COLO668 (cell line): ENCODE results near the gene FAF2.

ENCODE experiments used
- DNase-seq: peaks from one replicate; lab custom pipeline; 2025; ENCODE audit not compliant: unreplicated experiment; lab: John Stamatoyannopoulos, UW

Gene FAF2

DNA sequence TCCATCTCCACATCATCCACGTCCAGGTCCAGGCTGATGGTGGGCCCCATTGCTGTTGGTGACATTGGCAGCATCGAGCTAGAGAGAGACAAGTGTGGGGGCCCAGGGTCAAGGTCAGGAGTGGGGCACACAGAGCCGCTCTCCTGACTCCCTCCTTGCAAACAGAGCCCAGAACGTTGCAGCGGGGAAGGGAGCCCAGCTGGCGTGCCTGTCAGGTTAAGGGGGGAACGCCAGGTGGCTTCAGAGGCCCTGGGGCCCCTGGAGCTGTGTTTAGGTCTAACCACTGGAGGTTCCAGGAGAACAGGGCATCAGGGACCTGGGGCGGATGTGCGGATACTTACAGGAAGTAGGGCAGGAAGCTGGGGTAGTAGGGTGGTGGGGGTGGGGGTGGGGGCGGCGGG, 81.6 kb downstream of the FAF2 start:
- DNase-seq: no peak

DNA sequence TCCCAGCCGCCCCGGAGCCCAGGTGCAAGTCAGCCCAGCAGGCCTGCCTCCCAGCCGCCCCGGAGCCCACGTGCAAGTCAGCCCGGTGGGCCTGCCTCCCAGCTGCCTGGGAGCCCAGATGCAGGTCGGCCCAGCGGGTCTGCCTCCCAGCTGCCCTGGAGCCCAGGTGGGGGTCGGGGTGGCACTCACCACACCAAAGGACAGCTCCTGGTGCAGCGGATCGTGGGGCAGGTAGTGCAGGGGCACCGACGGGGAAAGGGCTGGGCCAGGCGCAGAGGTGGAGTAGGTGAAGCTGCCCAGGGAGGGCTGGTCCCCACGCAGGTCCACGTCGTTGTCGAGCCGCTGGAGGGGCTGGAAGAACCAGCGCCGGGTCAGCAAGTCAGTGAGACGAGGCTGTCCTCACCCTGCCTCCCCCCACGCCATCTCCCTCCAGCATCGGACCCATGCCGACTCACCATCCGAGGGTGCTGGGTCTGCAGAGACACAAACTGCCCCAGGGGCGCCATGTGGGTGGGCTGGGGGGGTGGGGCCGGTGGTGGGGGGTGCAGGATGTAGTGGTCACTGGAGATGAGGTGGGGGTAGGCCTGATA, 82.3 kb downstream of the FAF2 start:
- no peak for DNase-seq

DNA sequence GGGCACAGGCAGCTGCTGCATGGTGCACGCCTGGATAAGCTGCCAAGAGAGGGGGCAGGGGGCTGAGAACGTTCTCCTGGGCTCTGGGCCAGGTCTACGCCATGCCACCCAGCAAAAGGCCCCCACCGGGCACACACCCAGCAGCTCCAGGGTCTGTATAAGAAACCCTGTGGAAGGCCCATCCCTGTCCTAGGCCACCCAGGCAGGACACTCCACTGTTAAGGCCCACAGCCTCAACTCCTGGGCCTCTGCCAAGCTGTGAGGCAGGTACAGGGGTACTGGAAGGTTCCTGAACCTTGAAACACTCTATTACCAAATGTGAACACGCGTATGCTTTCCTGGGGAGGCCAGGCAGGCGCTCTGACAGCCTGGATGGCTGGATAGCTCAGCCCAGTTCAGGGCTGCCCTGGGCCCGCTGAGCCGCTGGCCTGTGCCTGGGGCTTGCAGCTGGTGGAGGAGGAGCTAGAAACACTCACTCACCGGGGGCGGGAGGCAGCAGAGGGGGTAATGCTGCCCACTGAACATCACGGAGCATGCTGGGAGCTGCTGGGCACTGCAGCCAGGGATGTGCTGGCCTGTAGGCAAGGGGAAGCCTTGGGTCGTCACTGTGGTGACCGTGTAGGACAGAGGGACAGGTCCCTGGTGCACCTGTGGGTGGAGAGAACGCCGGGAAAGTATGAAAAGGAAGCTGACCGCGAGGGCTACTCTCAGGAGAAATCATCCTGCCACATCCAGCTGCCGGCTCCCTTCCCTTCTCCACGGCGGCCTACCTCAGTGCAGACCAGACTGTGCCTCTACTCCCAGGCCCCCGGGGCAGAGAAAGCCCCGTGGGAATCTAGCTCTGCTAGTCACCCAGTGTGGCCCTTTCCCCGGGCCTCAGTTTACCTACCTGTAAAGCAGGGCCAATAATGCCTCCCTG, 83.1 kb downstream of the FAF2 start:
- no peak for DNase-seq

DNA sequence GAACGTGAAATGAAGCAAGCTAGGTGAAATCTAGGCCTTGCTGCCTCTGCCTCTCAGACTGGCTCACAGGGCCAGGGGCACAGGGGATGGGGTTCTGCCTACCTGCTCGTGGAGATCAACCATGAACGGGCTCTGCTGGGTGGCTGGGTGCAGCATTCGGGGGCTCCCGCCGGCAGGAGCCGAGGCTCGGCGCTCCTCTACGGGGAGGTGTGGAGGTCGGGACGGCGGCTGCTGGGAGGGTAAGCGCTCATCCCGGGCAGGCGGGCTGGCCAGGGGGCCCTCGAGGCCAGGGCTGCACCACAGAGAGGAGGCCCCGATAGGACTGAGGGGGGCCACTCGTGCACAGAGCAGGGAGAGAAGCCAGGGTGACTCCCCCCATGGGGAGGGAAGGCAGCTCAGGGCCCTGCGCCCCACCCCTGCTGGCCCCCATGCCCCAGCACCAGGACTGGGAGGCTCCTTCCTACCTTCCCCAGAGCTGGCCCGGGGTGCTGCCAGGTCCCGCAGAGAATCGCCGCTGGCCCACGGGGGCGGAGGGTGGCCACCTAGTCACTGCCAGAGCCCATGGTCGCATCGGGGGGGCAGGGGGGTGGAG, 83.8 kb downstream of the FAF2 start:
- no peak for DNase-seq

DNA sequence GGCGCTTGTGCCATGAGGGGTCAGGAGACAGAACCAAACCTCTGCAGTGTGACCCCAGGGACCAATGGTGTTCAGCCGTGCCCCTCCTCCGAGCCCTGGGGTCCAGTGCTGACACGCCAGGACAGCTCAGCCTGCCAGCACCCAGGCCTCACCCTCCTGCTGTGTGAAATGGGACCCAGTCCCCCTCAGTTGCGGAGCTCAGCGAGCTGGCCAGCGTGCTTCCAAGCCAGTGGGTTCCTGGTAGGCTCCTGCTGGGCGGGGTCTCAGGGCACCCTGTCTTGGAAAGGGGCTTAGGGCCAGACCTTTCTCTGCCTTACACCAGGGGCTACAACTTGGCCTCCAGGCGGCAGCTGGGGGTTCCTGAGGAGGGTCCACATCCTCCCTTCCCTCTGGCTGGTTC, 84.6 kb downstream of the FAF2 start:
- no peak for DNase-seq

DNA sequence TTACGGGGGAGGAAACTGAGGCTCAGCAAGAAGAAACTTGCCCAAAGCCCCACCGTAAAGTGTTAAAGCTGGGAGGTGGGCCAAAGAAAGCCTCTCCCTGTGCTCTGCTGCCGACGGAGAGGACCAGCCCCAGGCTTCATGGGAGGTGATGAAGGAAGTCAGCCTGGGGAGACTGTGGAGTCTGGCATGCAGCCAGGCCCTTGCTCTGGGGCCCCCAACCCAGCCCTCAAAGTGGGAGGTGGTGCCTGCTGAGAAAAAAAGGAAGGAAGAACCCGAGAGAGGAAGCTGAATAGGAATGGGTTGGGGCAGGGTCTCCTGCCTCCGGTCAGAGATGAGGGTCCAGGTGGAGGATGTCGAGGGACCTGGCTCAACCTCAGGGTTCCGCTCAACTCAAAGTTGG, 85.2 kb downstream of the FAF2 start:
- DNase-seq: no peak

DNA sequence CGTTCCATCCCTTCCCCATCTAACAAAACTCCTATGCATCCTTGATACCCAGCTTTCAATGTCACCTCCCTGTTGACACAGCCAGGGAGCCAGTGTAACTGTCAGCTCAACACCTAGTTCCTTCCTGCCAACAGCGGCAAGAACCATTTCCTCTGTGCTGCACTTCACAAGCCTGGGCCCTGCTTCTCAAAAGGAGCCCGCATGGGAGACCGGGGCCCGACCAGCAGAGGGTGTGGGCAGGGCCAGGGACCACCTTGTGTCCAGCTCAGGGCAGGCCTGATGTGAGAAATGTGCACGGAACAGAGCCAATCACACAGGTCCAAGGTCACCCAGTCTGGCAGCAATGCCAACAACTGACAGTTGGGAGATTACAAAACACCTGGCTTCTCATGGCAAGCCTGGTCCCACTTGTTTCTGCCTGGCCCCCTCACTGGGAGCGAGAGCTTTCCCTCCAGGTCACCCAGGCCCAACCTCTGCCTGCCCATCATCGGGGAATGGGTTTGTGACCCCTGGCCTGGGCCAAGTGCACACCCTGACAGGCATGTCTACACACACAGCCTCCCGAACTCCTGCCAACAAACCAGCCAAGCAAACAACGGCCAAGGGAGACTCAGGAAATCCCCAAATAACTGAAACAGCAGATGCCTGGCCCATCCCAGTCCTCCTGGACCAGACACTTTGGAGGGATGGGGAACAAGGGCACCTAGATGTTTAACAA, 85.9 kb downstream of the FAF2 start:
- DNase-seq: peak; percentile 13

DNA sequence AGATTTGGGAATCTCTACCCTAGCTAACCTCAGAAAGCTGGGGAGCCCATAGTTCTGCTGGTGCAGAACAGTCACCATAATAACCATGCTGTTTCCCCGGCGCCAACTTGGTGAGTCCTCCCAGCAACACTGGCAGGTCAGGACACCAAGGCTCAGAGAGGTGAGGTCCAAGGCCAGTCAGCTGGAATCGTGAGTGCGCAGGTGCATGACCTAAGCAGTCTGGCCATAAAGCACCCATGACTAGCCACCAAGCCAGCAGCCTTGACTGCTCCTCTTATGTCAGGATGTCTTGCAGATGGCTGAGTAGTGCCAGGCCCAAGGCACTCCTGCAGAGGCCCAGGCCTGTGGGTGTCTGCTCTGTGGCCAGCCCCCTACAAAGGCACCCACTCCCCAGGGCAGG, 86.5 kb downstream of the FAF2 start:
- DNase-seq: no peak

DNA sequence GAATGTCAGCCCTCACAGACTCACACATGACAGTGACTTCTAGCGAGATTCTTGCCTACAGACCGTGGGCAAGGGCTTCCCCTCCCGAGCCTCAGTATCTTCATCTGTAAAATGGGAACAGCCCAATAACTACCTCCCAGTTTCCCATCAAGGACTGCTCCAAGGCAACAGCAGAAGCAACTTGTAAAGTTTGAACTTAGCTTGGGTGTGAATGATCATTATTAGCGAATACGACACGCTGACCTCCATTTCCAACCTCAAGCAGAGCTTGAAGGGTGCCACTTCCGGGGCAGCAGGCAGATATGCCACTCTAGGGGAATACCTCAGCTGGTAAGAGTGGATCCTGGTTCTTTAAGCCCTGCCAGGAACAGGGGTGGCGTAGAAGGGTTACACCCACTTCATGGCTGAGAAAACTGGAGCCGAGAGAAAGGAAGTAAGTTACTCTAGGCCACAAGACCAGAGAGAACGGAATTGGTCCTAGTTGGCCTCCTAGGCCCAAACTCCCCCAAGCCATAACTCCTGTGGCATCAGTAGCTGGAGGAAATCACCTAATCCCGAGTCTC, 87.0 kb downstream of the FAF2 start:
- no peak for DNase-seq

DNA sequence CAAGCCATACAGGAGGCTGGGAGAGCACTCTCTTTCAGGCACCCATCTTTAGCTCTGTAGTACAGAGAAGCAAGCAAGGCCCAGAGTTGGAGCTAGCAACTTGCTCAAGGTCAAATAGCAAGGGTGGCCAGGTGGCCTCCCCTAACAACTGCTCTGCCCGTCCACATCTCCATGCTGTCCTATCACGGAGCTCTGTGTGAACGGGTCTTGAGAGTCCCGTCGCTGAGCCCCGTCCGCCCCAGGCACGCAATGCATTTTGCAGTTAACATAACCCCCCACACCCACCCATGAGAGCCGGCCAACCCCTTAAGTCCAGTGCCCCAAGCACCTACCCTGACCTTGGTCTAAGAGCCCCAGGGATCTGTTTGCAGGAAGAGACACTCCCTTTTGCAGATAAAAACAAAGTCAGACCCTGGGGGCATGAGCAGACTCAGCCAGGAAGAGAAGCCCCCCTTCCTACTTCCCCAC, 87.5 kb downstream of the FAF2 start:
- peak; percentile 9 for DNase-seq

DNA sequence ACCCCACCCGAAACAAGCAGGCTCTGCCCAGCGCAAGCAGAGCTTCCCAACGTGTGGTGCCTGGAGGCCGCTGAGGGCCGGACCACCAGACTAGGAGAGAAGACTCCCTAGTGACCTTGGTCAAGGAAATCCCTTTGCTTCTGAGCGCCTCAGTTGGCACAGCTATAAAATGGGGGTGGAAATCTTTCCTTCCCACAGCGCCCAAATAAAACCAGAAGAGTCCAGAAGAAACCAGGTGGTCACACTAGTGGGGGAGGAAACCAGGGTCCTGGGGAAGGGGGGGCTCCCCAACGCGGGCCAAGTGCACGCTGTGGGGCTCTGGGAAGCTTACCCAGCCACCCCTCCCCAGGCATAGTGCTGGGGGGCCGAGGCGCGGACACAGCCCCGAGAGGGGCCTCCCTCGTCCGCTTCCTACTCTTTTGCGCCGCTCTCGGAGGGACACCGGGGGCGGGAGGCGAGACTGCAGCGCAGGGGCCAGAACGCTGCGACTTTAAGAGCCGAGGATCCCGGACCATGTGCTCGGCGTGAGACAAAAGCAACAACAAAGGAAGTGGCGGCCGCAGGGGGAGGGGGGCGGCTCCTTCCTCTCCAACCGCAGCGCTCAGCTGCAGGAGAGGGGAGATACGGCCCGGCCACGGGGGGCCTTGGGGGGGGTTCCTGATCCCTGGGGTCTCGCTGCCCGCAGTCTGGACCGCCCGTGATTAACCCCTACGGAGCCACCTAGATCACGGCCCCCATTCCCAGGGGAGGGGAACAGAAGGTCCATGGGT, 88.1 kb downstream of the FAF2 start:
- DNase-seq: peak; percentile 65

DNA sequence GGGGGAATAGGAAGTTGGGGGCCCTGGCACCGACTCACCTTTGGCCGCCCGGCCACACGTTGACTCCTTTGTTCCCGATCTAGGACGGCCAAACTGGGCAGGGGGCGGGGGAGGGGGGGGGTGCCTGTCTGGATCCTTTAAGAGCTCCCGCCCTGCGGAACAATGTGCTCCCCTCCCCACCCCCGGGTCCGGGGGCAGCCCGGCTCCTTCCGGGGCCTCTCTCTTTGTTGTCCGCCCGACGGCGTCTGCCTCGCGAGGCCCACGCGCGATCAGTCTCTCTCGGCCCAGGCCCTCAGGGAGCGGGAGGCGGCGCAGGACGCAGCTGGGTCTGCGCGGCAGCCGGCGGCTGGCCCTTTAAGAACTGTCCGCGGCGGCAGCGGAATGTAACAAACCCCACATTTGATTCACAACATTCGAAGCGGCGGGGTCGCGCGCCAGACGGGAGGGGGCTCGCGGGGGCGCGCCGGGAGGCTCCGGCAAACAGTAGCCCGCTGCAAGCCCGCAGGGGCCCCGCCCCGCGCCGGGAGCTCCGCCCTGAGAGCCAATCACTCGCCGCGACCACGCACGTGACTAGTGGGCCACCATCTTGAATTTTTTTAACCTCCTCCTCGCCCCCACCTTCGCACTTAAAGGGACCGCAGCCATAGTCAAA, 88.8 kb downstream of the FAF2 start, which contains the start of gene RNF44:
Gene RNF44 (minus strand): TSS at position 501 of the 652 bp plus-strand sequence. CDS start 4,930 bp downstream, outside the sequence.
- DNase-seq: peak; percentile 94

DNA sequence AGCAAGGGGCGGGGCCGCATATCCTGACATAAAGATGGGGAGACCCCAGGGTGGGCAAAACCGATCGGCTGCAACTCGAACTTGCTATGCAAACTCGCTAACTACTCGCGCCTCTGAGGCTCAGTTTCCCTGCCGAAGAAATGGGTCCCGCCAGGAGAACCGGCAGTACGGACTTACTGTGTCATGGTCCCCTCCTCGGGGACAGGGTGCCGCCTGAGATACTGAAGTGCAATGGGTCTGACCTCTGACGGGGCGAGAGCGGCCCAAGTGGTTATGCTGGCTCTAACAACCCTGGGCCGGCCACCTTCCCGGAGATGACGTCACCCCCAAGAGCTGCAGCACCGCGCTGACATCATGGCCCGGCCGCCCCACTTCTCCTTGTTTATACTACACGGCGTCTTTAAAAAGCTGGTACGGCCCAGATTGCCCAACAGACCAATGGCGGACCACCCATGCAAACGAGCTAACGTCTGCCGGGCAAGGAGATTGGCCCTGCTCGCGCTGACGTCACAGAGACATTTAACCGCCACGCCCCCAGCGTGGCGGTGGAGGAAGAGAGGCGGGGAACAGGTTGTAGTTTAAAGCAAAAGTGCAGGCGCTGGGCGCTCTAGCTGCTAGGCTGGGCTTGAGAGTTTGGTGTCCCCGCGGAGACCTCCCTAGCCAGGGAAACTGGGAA, 89.5 kb downstream of the FAF2 start:
- DNase-seq: peak; percentile 94

DNA sequence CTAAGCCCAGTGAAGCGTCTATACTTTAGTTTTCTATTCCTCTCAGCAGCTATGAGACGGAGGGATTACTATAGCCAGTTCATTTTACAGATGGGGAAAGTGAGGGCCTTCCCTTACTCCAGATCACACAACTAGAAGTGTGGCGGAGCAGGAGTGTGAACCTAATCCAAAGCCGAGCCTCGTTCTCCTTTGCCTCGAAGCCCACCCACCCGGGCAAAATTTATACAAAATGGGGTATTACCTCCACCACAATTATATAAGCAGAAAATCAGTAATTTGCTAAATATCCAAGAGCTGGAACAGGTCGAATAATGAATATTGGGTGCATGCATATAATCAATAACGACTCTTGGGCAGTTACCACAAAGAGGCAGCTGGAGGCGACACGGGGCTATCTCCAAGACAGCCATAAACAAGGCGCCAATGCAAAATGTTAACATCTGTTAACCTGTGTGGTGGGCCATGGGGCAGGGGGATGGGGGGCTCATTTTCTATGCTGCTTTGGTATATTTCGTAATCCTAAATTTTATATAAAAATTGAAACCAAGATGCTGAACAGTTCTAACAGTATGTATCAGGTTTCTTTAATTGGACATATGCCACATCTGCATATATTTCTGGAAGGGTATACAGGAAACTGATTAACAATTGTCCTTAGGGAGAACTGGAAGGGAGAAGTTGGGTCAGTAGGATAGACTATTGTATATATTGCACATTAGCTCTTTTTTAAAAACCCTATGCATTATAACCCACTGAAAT, 90.2 kb downstream of the FAF2 start:
- DNase-seq: no peak

DNA sequence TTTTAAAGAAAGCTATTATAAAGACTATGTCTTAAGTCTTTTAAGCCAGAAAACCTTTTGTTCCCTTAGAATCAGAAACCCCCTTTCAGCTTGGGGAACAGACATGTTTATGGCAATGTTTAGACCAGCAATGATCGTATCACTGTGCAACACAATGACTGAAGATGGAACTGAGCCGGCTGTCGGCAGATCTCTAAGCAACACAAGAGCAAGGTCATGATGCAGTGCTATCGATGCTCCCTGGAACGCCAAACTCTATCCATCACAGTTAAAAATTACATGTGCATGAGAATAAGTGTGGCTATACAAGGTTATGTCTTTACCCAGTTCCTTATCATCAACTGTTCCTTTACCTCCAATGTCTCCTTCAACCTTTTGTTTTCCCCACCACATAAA, 90.8 kb downstream of the FAF2 start:
- DNase-seq: no peak

DNA sequence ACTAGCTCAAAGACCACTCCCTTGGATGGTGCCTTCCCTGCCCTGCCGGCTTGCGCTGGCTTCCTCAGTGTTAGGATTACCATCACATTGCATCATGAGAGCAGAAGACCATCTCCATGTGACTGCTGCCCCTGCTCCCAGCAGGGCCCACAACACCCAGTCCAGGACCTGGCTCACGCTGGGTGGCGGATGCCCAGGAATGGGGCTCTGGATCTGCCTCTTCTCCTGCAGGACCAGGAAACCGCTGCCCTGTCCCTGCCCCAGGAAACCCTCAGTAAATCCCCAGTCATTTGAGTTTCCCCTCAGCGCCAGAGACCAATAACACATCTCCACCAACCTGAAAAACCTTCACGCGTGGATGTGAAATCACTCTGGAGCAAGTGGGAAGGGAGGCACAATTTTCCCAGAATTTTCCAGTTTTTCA, 92.3 kb downstream of the FAF2 start:
- DNase-seq: no peak

DNA sequence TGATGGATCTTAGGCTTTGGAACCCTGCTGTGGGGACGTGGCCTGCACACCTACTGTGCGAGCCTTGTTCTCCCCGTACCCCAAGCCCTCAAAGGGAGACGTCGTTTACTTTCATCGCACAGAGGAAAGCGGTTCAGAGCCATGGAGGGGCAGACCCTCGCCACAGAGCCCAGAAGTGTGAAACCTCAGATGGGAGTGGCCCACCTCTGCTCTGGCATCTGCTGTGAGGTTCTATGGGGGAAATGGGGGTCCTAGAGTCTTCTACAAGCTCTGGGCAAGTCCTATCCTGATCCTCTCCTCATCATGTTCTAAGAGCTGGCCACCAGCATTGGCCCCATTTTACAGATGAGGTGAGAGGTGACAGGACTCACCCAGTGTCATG, 92.8 kb downstream of the FAF2 start:
- DNase-seq: no peak

DNA sequence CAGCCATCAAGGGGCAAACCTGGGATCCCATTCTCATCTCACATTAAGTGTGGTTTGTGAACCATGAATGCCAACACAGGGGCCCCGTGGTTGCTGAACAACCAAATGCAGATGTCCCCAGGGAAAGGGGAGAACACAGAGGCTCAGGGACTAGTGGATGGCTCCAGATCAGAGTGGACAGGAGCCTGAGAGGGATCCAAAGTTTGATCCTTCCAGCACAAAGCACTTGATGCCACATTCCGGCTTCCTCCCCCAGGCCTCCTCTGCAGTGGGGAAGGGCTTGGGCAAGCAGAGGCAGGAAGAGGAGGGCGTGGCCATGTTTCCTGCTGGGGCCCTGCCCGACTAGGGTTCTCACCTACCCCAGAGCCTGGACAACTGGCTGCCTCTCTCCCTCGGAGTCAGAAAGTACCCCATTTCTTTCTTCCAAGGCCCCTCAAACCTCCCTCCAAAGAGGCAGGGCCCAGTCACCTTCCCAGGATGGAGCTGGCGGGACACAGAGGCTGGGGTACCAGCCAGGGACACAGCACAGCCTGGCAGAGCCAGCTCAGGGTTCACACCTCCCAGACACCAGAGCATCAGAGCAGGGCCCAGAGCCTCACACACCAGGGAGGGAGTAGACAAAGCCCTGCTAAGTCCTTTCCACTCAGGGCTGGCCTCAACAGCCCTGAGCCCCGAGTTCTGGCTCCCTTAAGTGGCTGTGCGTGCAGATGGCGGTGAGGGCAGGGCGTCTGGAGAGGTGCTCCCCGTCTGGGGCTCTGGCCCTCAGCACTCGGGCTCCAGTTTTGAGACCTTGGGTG, 93.4 kb downstream of the FAF2 start:
- peak; percentile 52 for DNase-seq
